Omental fat pad (tissue), 4 donors: Measurements from ENCODE around the gene ASTN2. TPM values are rescaled to one million over a fixed set of nuclear protein-coding genes. Genes with fewer than 3 reads are reported as not detected.
A peak's percentile ranks its signal among the peaks of the same experiment; 100 is the strongest.

ENCODE experiments used
- ATAC-seq: fragments of 150-250 bp; one replicate; pipeline ENCODE4 v1.9.1; 2016; ENCODE audit warnings: mild to moderate bottlenecking, moderate library complexity; ENCODE audit not compliant: low FRiP score
- DNase-seq: peaks from one replicate; pipeline ENCODE4 v3.0.0-alpha.2; 2019; ENCODE audit warnings: low spot score
- total RNA-seq, 4 donors: library from RNA; depleted of rRNA; stranded (reverse); fragments of >200 nt; gene quantifications; one replicate each; pipeline ENCODE4 v1.1.0, GENCODE V29; 2016
- TF ChIP-seq, protein P1 (sequence below), 3 donors: fragments of 450-650 bp; IDR thresholded peaks; one replicate each; pipeline ENCODE4 v1.5.1; 2016 to 2017; ENCODE audit warnings: antibody characterized with exemption in 3 of 3, mild to moderate bottlenecking in 3 of 3, moderate library complexity in 2 of 3

Gene ASTN2
- total RNA-seq, 4 donors from 2014 or later = 1.1 to 8.4 (median 3.6) TPM

DNA sequence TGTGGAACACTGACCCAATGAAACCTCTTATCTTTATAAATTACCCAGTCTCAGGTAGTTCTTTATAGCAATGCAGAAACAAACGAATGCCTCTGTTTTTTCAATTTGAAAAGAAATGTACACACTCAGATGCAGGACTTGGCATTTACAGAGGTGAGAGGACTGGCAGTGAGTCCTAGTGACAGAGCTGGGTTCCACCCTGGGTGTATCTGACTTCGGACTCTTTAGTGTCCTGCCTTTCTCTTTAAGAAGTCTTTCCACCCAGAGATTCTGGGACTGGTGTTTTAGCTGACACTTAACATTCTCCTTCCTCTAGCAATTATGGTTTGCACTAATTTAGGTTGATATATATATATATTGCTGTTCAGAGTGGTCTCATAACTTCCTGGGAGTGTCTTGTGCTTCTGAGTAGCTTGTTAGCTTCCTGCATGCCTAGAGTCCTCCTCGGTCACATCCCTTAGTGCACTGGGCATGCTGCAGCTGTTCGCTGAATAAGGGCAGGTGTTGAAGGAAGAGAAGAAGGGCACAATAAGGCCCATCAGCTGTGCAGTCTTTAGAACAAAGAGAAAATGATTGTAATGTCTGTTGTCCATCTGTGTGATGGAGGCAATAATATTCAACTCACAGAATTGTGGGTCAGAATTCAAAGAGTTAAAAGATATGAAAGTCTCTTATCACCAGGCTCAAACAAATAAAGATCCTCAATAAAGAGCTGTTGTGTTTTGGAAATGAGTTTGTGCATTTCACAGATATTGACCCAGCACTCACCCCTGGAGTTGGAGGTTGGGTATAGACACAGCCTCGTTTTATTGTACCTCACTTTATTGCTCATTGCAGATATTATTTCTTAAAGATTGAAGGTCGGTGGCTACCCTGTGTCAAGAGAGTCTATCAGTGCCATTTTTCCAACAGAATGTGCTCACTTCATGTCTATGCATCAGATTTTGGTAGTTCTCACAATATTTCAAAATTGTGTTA lies 540.6 kb downstream of the ASTN2 start:
- ATAC-seq = no peak
- TF ChIP-seq, protein P1, sequence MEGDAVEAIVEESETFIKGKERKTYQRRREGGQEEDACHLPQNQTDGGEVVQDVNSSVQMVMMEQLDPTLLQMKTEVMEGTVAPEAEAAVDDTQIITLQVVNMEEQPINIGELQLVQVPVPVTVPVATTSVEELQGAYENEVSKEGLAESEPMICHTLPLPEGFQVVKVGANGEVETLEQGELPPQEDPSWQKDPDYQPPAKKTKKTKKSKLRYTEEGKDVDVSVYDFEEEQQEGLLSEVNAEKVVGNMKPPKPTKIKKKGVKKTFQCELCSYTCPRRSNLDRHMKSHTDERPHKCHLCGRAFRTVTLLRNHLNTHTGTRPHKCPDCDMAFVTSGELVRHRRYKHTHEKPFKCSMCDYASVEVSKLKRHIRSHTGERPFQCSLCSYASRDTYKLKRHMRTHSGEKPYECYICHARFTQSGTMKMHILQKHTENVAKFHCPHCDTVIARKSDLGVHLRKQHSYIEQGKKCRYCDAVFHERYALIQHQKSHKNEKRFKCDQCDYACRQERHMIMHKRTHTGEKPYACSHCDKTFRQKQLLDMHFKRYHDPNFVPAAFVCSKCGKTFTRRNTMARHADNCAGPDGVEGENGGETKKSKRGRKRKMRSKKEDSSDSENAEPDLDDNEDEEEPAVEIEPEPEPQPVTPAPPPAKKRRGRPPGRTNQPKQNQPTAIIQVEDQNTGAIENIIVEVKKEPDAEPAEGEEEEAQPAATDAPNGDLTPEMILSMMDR (IDR thresholded peaks at IDR 0.05) = no peak
- no peak for DNase-seq

DNA sequence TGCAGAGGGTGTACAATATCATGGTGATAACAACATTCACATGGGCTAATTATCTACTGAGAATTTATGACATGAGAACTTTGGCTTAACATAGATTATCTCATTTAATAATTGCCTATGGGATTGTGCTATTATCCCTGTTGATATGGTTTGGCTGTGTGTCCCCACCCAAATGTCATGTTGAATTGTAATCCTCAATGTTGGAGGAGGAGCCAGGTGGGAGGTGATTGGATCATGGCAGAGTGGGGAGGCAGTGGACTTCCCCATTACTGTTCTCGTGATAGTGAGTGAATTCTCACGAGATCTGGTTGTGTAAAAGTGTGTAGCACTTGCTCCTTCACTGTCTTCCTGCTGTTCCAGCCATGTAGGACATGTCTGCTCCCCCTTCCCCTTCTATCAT lies 541.4 kb downstream of the ASTN2 start:
- ATAC-seq (no peak), DNase-seq (no peak)
- TF ChIP-seq, protein P1 (IDR thresholded peaks at IDR 0.05) = no peak

DNA sequence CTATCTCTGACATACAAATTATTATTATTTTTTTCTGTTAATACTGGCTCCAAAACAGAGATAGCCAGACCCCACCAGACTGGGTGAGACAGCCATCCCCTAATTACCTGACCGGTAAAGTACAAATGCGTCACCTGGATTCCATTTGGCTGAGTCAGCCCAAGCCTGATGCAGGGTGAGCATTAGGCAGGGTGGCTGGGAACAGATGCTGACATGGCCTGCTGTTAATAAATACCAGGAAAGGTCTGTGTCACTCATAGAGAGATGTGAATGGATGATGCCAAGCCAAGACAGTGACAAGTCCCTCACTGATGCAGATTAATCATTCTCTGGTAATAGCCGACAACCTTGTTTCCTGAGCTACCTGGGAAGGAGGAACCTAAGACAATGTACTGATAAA lies 544.3 kb downstream of the ASTN2 start:
- ATAC-seq (no peak), DNase-seq (no peak)
- TF ChIP-seq, protein P1 (IDR thresholded peaks at IDR 0.05) = no peak

DNA sequence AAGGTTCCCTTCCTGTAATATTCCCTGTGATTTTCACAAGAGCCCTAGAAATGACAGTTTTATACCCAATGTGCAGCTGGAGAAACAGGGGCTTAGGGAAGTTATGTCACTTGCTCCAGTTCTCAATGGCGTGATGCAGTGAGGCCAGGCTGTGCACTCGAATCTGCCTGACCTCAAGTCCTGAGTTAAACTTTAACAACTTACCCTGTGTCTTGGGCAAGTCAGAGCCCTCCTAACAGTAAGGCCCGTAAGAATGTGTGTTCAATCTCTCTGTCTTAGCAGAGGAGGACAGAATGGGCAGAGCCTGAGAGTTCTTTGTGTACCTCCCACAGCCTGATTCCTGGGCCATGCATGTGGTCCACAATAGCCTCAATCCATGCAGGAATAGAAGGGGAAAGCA lies 546.7 kb downstream of the ASTN2 start:
- DNase-seq = no peak
- ATAC-seq = no peak
- TF ChIP-seq, protein P1 (IDR thresholded peaks at IDR 0.05) = no peak

DNA sequence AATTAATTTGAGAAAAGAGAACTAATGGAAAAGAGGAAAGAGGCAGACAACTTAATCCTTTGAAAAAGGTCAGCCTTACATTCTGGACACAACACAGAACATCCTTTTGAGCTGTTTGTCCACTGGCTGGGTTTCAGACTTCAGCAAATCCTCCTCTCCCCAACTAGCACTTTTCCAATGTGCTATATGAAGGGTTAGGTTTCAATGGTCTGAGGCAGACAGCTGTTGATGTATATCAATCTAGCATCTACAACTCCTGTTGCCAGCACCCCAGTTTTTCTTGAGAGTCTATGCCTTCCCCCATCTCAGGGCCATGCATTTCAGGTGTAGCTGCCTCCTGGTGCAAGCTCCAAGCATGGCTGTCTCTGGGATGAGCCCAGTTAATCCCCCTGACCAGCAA lies 553.5 kb downstream of the ASTN2 start:
- no peak for DNase-seq
- TF ChIP-seq, protein P1 (IDR thresholded peaks at IDR 0.05) = no peak
- no peak for ATAC-seq

DNA sequence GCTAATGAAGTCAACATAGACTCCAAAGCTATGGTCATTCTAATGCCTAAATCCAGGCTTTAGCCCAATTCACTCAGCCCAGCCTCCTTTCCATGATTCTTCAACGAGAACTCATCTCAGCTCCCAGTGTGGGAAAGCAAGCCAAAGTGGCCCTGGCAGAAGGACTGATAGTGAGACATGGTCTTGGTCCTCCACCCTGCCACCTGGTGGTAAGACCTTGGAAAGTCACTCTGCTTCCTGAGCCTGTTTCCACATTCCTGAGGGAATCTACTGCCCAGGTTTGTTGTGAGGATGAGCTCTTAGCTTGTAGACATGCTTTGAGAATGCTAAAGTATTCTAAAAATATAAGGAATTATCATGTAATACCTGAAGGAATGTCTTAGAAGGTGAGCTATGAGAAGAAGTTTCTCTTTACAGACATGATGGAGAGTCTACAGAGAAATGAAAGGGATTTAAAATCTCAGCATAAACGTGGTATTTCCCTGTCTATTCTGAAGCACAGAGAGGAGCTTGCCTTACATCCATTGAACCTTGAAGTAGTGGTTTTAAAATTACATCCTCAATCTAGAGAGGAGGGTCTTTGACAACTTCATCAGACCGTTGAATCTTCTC lies 554.2 kb downstream of the ASTN2 start:
- DNase-seq = peak; percentile 34
- TF ChIP-seq, protein P1 (IDR thresholded peaks at IDR 0.05) = no peak

More for the DNA sequence above, 554.2 kb downstream of the ASTN2 start:
- ATAC-seq = peak; percentile 68
